ENCODE measurements around the gene CHN1. TPM values are rescaled to one million over a fixed set of nuclear protein-coding genes. Genes with fewer than 3 reads are reported as not detected.

CHN1 gene
- total RNA-seq, 1 donor from 2014 or later = 45.0 TPM

DNA sequence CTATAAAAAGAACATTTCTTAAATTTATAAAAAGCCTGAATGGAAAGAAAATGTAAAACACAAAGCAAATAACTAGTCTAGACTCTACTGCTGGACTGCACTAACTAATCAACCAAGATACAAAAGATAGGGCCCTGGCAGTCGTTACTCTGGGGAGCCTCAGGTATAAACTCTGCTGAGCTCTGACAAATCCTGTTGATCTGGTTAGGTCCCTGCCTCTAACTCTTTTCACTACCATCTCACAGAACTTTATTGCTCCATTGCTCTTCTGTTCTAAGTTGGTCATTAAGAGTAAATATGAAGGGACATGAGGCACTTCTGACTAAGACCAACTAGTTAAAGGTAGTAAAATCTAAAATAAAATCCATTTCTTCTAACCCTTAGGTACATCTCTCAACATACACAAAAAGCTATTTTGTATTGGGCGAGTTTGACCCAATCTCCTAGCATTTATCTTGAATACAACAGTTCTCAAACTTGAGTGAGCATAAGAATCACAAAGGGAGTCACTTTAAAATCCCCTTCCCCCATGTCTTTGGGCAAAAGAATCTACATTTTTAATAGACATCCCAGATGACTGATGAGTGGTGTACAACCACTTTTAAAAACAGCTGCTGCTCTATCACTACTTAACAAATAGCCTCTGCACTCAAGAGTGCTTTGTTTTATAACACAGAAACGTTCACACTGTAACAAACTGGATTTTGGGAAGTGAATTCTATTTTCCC, 2.5 kb downstream of the CHN1 start:
- H3K4me3 Mint-ChIP-seq = peak overlapping the region; percentile 99
- no peak overlapping the region for H3K27ac ChIP-seq
- no peaks in the 10 kb centered on the region for H3K9me3 Mint-ChIP-seq
- no peaks in the 10 kb centered on the region for H3K9me3 ChIP-seq (ENCODE audit: low read depth)
- H3K36me3 ChIP-seq = no peaks in the 10 kb centered on the region
- peak overlapping the region; percentile 97 for H3K4me3 ChIP-seq
- H3K4me2 ChIP-seq = peak overlapping the region; percentile 99
- peaks cover 14% of the 10 kb centered on the region for H4K20me1 ChIP-seq (ENCODE audit: low read depth)
- no peaks in the 10 kb centered on the region for H3K27me3 ChIP-seq
- H3K79me2 ChIP-seq (ENCODE audit: low read depth) = peaks cover 77% of the 10 kb centered on the region
- peaks cover 2% of the 10 kb centered on the region for H3K27me3 Mint-ChIP-seq (ENCODE audit: insufficient read depth, low read depth)
- H3K4me1 ChIP-seq = peaks cover 58% of the 10 kb centered on the region
- no peak overlapping the region for H3K9ac ChIP-seq
- no peak overlapping the region for H2AFZ ChIP-seq (replicated peaks)
- DNase-seq (ENCODE audit: low spot score) = peak; percentile 30
- TF ChIP-seq CTCF (IDR thresholded peaks at IDR 0.05) (no peak), EZH2 (IDR thresholded peaks at IDR 0.05) (no peak), EZH2phosphoT487 (IDR thresholded peaks at IDR 0.05) (no peak)
- no peaks in the 10 kb centered on the region for H3K36me3 Mint-ChIP-seq
- H3K4me1 Mint-ChIP-seq = peaks cover 42% of the 10 kb centered on the region
- no peak overlapping the region for H3K27ac Mint-ChIP-seq
- H3F3A ChIP-seq (ENCODE audit: low read depth) = peaks cover 33% of the 10 kb centered on the region

DNA sequence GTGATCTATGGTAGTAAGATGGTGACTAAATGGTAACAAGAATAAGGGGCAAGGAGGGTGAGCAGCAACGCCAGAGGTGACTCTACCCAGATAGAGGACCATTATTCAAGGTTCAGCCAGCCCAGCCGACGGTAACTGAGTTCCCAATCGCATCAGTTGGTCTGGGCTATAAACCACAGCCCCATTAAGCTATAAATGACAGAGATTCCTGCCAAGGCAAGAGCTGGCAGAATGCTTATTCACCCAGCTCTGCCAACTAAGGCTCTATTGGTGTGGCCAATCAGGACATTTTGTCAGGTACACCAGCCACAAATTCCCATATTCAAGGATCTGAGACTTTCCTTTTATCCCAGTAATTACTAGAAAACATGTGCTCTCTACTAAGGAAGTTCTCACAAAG, 3.6 kb downstream of the CHN1 start:
- H3K9me3 ChIP-seq (ENCODE audit: low read depth) = no peaks in the 10 kb centered on the region
- H3K9ac ChIP-seq = no peak overlapping the region
- H3K36me3 Mint-ChIP-seq = peaks cover 7% of the 10 kb centered on the region
- no peak for DNase-seq (ENCODE audit: low spot score)
- H3K4me3 Mint-ChIP-seq = no peak overlapping the region
- H3K36me3 ChIP-seq = no peaks in the 10 kb centered on the region
- no peak overlapping the region for H2AFZ ChIP-seq (replicated peaks)
- peaks cover 5% of the 10 kb centered on the region for H3K9me3 Mint-ChIP-seq
- H3K4me2 ChIP-seq = no peak overlapping the region
- TF ChIP-seq EZH2 (IDR thresholded peaks at IDR 0.05) (no peak), EZH2phosphoT487 (IDR thresholded peaks at IDR 0.05) (no peak), CTCF (IDR thresholded peaks at IDR 0.05) (no peak)
- peaks cover 26% of the 10 kb centered on the region for H3F3A ChIP-seq (ENCODE audit: low read depth)
- H3K79me2 ChIP-seq (ENCODE audit: low read depth) = peaks cover 86% of the 10 kb centered on the region
- H3K27ac Mint-ChIP-seq = no peak overlapping the region
- H3K27me3 ChIP-seq = no peaks in the 10 kb centered on the region
- H3K4me1 Mint-ChIP-seq = peaks cover 32% of the 10 kb centered on the region
- peaks cover 2% of the 10 kb centered on the region for H3K27me3 Mint-ChIP-seq (ENCODE audit: insufficient read depth, low read depth)
- peaks cover 47% of the 10 kb centered on the region for H3K4me1 ChIP-seq
- no peak overlapping the region for H3K4me3 ChIP-seq
- no peak overlapping the region for H3K27ac ChIP-seq
- peaks cover 14% of the 10 kb centered on the region for H4K20me1 ChIP-seq (ENCODE audit: low read depth)

DNA sequence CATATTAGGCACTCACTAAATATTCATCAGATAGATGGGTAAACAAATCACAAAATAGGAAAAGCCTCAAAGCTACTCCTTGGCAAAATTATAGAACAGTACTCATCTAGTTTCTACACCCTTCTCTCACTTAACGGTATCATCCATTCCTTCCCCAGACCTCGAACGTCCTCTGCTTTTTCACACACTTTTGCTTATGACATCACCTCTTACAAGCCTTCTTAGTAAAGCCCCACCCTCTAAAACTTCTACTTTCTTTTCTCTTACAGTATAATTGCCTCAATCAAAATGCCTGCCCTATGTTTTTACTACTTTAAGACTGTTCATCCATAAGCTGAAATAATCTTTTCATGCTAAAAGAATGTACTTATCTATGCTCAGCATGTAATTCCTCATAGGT, 8.1 kb downstream of the CHN1 start:
- H3K4me1 Mint-ChIP-seq = peaks cover 17% of the 10 kb centered on the region
- peaks cover 100% of the 10 kb centered on the region for H3K79me2 ChIP-seq (ENCODE audit: low read depth)

More for the DNA sequence above, 8.1 kb downstream of the CHN1 start:
- Mint-ChIP-seq H3K36me3 (peaks cover 19% of the 10 kb centered on the region), H3K27me3 (ENCODE audit: insufficient read depth, low read depth) (peaks cover 2% of the 10 kb centered on the region), H3K9me3 (peaks cover 5% of the 10 kb centered on the region), H3K27ac (no peak overlapping the region), H3K4me3 (no peak overlapping the region)
- Histone ChIP-seq H4K20me1 (ENCODE audit: low read depth) (peaks cover 13% of the 10 kb centered on the region), H3K36me3 (no peaks in the 10 kb centered on the region), H3K9me3 (ENCODE audit: low read depth) (no peaks in the 10 kb centered on the region), H3K27ac (no peak overlapping the region), H3K9ac (no peak overlapping the region), H3K4me3 (no peak overlapping the region), H3F3A (ENCODE audit: low read depth) (peaks cover 8% of the 10 kb centered on the region), H2AFZ (replicated peaks) (no peak overlapping the region), H3K4me2 (no peak overlapping the region), H3K4me1 (peaks cover 26% of the 10 kb centered on the region), H3K27me3 (no peaks in the 10 kb centered on the region)
- TF ChIP-seq EZH2 (IDR thresholded peaks at IDR 0.05) (no peak), EZH2phosphoT487 (IDR thresholded peaks at IDR 0.05) (no peak), CTCF (IDR thresholded peaks at IDR 0.05) (no peak)
- DNase-seq (ENCODE audit: low spot score) = no peak

Data from neural progenitor cell (in vitro differentiated cells).